ENCODE results near the gene BET1L. TPM values are rescaled to one million over a fixed set of nuclear protein-coding genes. Genes with fewer than 3 reads are reported as not detected.
A peak's percentile ranks its signal among the peaks of the same experiment; 100 is the strongest.
"Not testable (repeated sequence)": the region's sequence is repeated elsewhere in the genome, so short reads cannot be mapped to it uniquely, and the experiment has no call there.

Gene BET1L
- total RNA-seq, 1 donor from 2014 or later = 44.3 TPM

- H3K27ac Mint-ChIP-seq (ENCODE audit: unreplicated experiment) = no peak overlapping the region
- DNase-seq (ENCODE audit: low read depth, low spot score) = no peak
- no peaks in the 10 kb centered on the region for H3K4me1 Mint-ChIP-seq
- no peaks in the 10 kb centered on the region for H3K27me3 Mint-ChIP-seq (ENCODE audit: low read depth)
- TF ChIP-seq CTCF (conservative IDR thresholded peaks at IDR 0.05) = no peak
- no peak overlapping the region for H3K4me3 Mint-ChIP-seq
- peaks cover 17% of the 10 kb centered on the region for H3K36me3 Mint-ChIP-seq (ENCODE audit: low read depth)
- H3K9me3 Mint-ChIP-seq = no peaks in the 10 kb centered on the region
These were observed 37.2 kb upstream of the BET1L start for GRCh38 chr11:244376-244775.

DNA sequence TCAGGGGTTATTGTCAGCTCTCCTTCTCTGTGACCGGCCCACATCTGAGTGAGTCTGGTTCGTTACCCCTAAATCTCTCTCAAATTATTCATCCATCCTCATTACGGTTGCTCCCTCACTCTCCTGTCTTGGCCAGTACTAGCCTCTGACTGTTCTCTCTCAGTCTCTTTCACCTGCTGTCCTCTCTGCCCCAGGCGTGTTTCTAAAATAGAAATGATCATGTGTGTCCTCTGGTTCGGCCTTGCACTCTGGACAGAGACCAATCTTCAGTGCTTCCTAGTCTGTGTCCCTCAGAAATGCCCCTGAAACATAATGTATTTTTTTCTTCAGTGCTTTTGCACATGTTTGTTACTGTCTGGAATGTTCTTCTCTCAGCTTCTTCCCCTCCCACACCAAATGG is 34.4 kb upstream of the BET1L start:
- Mint-ChIP-seq H3K4me3 (peak overlapping the region; percentile 3), H3K27me3 (ENCODE audit: low read depth) (no peaks in the 10 kb centered on the region), H3K4me1 (peaks cover 18% of the 10 kb centered on the region), H3K9me3 (no peaks in the 10 kb centered on the region), H3K36me3 (ENCODE audit: low read depth) (peaks cover 8% of the 10 kb centered on the region), H3K27ac (ENCODE audit: unreplicated experiment) (no peak overlapping the region)
- no peak for TF ChIP-seq CTCF (conservative IDR thresholded peaks at IDR 0.05)
- DNase-seq (ENCODE audit: low read depth, low spot score) = no peak

DNA sequence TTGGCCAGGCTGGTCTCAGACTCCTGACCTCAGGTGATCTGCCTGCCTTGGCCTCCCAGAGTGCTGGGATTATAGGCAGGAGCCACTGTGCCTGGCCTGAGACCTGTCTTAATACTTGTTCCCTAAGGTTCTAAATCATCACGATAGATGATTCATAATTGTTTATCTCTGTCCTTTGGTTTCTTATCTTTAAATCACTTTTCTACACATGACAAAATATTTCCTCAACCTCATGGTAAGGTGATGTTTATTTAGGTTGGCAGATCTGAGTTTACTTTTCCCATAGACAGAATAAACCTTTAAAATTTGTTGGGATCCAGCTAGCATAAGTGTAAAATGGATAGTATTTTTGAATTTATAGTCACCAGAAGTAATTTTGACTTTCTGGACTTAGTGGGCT is 33.1 kb upstream of the BET1L start:
- peaks cover 6% of the 10 kb centered on the region for H3K36me3 Mint-ChIP-seq (ENCODE audit: low read depth)
- no peak for TF ChIP-seq CTCF (conservative IDR thresholded peaks at IDR 0.05)
- DNase-seq (ENCODE audit: low read depth, low spot score) = no peak
- no peaks in the 10 kb centered on the region for H3K9me3 Mint-ChIP-seq
- H3K27ac Mint-ChIP-seq (ENCODE audit: unreplicated experiment) = no peak overlapping the region
- no peaks in the 10 kb centered on the region for H3K27me3 Mint-ChIP-seq (ENCODE audit: low read depth)
- peaks cover 23% of the 10 kb centered on the region for H3K4me1 Mint-ChIP-seq
- H3K4me3 Mint-ChIP-seq = no peak overlapping the region

DNA sequence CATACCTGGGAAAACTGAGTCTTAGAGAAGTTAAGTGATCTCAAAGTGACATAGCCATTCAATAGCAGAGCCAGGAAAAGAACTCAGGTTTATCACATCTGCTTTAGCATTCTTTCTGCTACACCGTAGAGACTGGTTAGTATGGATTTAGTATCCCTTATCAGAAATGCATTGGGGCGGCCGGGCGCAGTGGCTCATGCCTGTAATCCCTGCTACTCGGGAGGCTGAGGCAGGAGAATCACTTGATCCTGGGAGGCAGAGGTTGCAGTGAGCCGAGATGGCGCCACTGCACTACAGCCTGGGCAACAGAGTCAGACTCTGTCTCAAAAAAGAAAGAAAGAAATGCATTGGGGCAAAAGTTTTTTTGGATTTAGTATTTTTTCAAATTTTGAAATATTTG is 31.1 kb upstream of the BET1L start:
- H3K36me3 Mint-ChIP-seq (ENCODE audit: low read depth); H3K9me3 Mint-ChIP-seq; H3K27me3 Mint-ChIP-seq (ENCODE audit: low read depth); DNase-seq (ENCODE audit: low read depth, low spot score); H3K27ac Mint-ChIP-seq (ENCODE audit: unreplicated experiment): not testable (repeated sequence)
- Mint-ChIP-seq H3K4me3 (peak overlapping the region; percentile 95), H3K4me1 (peaks cover 26% of the 10 kb centered on the region)

- no peak for TF ChIP-seq CTCF (conservative IDR thresholded peaks at IDR 0.05)
- Mint-ChIP-seq H3K4me1 (peaks cover 26% of the 10 kb centered on the region), H3K27me3 (ENCODE audit: low read depth) (no peaks in the 10 kb centered on the region), H3K27ac (ENCODE audit: unreplicated experiment) (peak within 1 kb of the TSS; percentile 99), H3K4me3 (peak within 1 kb of the TSS; percentile 95), H3K9me3 (no peaks in the 10 kb centered on the region), H3K36me3 (ENCODE audit: low read depth) (peaks cover 3% of the 10 kb centered on the region)
- DNase-seq (ENCODE audit: low read depth, low spot score) = peak; percentile 83
These were observed 29.9 kb upstream of the BET1L start, which contains the start of gene PSMD13 for GRCh38 chr11:236774-237767. PSMD13 (plus strand) TSS chr11:236976; CDS start chr11:237050, 74 bp downstream.

All from neural crest cell (in vitro differentiated cells).